GM12874 (cell line): Measurements from ENCODE around the gene STIM1.

Experiments
- CTCF ChIP-seq: IDR thresholded peaks from 2 replicates; pipeline ENCODE4 v1.5.1; 2011; ENCODE audit warnings: low read depth, mild to moderate bottlenecking, control low read depth, low read length, moderate library complexity; ENCODE audit not compliant: insufficient read depth

The STIM1 gene

DNA sequence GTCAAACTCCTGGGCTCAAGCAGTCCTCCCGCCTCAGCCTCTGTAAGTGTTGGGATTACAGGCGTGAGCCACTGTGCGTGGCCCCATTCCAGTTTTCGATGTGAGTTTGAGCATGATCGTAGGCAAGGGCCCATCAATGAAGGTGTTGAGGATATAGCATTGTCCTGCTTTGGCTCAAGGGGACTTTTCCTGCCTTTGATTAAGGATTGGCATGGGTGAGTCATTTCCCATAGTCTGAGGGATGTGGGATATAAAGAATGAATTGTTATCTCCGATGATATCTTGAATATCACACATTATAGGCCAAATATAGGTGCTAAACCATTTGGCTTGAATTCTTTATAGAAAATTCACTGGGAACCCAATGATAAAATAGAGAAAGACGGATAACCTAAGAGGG lies 30.4 kb downstream of the STIM1 start:
- TF ChIP-seq CTCF = no peak

- no peak for TF ChIP-seq CTCF
These were observed 31.5 kb downstream of the STIM1 start for GRCh38 chr11:3886985-3887384.

- TF ChIP-seq CTCF = no peak
These were observed 33.4 kb downstream of the STIM1 start for GRCh38 chr11:3888876-3889275.

GRCh38 chr11:3890014-3890413 lies 34.5 kb downstream of the STIM1 start:
- no peak for TF ChIP-seq CTCF

- TF ChIP-seq CTCF = no peak
These were observed 35.3 kb downstream of the STIM1 start for GRCh38 chr11:3890806-3891205.

GRCh38 chr11:3891751-3892150 lies 36.3 kb downstream of the STIM1 start:
- TF ChIP-seq CTCF = no peak

DNA sequence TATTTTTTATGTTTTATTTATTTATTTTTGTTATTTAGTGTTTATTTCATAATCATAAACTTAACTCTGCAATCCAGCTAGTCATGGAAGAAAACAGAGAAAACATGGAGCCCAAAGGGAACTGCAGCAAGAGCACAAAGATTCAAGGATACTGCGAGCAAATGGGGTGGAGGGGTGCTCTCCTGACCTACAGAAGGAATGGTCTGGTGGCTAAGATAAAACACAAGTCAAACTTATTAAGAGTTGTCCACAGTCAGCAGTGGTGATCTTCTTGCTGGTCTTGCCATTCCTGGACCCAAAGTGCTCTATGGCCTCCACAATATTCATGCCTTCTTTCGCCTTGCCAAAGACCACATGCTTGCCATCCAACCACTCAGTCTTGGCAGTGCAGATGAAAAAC lies 36.7 kb downstream of the STIM1 start:
- TF ChIP-seq CTCF = no peak

GRCh38 chr11:3893311-3893710 lies 37.8 kb downstream of the STIM1 start:
- TF ChIP-seq CTCF = no peak
